ENCODE measurements around the gene COG5.

Gene COG5

GRCh38 chr7:107582875-107583274, 19.2 kb upstream of the COG5 start:
- no peak for TF ChIP-seq TAF1 (IDR thresholded peaks at IDR 0.05; ENCODE audit: borderline replicate concordance, insufficient read depth, low read length)
- TF ChIP-seq REST (IDR thresholded peaks at IDR 0.05; ENCODE audit: insufficient read depth in 1 of 2, low read depth in 2 of 2, low read length in 2 of 2): no peak
- no peak for TF ChIP-seq FOXP2 (optimal IDR thresholded peaks at IDR 0.05; ENCODE audit: borderline replicate concordance, extremely low read depth, extremely low read length, insufficient read depth)
- no peak for TF ChIP-seq POLR2AphosphoS5 (IDR thresholded peaks at IDR 0.05; ENCODE audit: low read depth, low read length)
- TF ChIP-seq SIN3A (IDR thresholded peaks at IDR 0.05; ENCODE audit: borderline replicate concordance, insufficient read depth, low read length): no peak

DNA sequence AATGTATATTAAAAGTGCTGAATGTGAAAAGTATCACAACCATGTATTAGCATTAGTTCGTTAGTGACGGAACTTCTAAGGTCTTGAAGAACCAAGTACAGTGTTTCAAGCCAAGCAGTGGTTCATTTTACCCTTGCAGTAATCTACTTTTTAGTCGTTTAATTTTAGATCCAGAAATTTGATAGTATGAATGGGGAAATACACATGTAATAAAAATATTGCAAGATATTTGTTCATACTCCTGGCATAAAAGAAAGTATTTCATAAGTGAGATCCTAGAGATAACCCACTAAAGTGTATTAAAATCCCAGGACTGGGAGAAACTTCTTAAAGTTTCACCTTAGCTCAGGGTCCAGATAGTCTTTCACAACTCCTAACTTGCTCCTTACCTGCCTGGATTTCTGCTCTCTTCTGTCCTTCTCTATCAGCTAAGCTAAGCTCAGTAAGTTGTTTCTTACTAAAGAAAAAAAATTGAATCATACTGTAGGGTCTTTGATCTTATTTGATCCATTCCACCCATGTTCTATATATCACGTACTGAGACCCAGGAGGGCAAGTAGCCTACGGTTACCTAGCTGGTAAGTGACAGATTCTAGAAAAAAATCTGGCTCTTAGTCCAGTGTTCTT, 17.8 kb upstream of the COG5 start:
- TF ChIP-seq FOXP2 (optimal IDR thresholded peaks at IDR 0.05; ENCODE audit: borderline replicate concordance, extremely low read depth, extremely low read length, insufficient read depth) (no peak), REST (IDR thresholded peaks at IDR 0.05; ENCODE audit: insufficient read depth in 1 of 2, low read depth in 2 of 2, low read length in 2 of 2) (no peak), TAF1 (IDR thresholded peaks at IDR 0.05; ENCODE audit: borderline replicate concordance, insufficient read depth, low read length) (no peak), SIN3A (IDR thresholded peaks at IDR 0.05; ENCODE audit: borderline replicate concordance, insufficient read depth, low read length) (no peak), POLR2AphosphoS5 (IDR thresholded peaks at IDR 0.05; ENCODE audit: low read depth, low read length) (no peak)

GRCh38 chr7:107580716-107581383, 17.1 kb upstream of the COG5 start:
- TF ChIP-seq SIN3A (IDR thresholded peaks at IDR 0.05; ENCODE audit: borderline replicate concordance, insufficient read depth, low read length) (no peak), POLR2AphosphoS5 (IDR thresholded peaks at IDR 0.05; ENCODE audit: low read depth, low read length) (no peak), FOXP2 (optimal IDR thresholded peaks at IDR 0.05; ENCODE audit: borderline replicate concordance, extremely low read depth, extremely low read length, insufficient read depth) (no peak), TAF1 (IDR thresholded peaks at IDR 0.05; ENCODE audit: borderline replicate concordance, insufficient read depth, low read length) (no peak), REST (IDR thresholded peaks at IDR 0.05; ENCODE audit: insufficient read depth in 1 of 2, low read depth in 2 of 2, low read length in 2 of 2) (no peak)

DNA sequence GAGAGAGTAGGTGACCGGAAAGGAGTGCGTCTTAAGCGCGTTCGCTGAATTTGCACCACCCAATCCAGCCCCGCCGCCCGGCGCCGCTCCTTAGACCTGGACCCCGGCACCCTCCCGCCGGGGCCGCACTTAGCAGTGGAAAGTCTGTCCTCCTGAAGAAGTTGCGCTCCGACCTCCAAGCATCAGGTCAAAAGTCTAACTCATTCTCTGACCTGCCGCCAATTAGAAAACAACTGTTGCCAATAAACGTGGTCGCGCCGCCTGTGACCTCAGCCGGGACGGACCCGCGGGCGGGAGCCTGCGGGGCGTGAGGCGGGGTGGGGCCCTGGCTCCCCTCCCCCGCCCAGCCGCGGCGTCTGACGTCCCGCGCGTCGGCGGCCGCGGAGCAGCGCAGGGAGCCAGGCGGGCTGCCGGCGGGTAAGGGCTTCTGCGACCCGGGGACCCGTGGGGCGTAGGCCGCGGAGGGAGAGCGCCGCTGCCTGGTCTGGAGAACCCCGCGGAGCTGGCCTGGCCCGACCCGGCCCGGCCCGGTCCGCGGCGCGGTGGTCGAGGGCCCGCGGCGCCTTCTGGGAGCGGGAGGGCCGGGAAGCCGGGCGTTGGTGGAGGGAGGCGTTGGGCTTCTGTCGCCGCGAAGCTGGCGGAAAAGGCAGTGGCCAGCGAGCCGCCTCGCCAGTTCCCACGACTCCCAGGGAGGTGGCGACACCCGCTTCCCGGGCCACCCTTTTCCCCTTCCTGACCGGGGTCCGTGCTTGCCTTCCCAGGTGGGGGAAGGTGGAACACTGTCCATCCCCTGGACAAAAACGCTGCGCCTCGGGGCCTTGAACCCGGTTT, 16.4 kb upstream of the COG5 start, which contains the start of gene BCAP29:
Gene BCAP29 (plus strand): TSS at position 362 of the 831 bp plus-strand sequence. CDS start 527 bp downstream, outside the sequence.
- peak; percentile 63 for TF ChIP-seq FOXP2 (optimal IDR thresholded peaks at IDR 0.05; ENCODE audit: borderline replicate concordance, extremely low read depth, extremely low read length, insufficient read depth)
- TF ChIP-seq TAF1 (IDR thresholded peaks at IDR 0.05; ENCODE audit: borderline replicate concordance, insufficient read depth, low read length): 0 out of 2 replicates have a peak, but pooled peaks have one; percentile 72
- TF ChIP-seq REST (IDR thresholded peaks at IDR 0.05; ENCODE audit: insufficient read depth in 1 of 2, low read depth in 2 of 2, low read length in 2 of 2): peak in 1 of 2 experiments; percentile 54; a peak in 1 of 4 replicates
- TF ChIP-seq POLR2AphosphoS5 (IDR thresholded peaks at IDR 0.05; ENCODE audit: low read depth, low read length): peak; percentile 89
- peak; percentile 93; the same call in 1 of the 2 replicates for TF ChIP-seq SIN3A (IDR thresholded peaks at IDR 0.05; ENCODE audit: borderline replicate concordance, insufficient read depth, low read length)

Measured in PFSK-1 (cell line).